A673 (cell line): Measurements from ENCODE around the gene ARFGEF2. TPM values are rescaled to one million over a fixed set of nuclear protein-coding genes. Genes with fewer than 3 reads are reported as not detected.

Experiments used
- Bru-seq: library from RNA; stranded (reverse); fragments of 400-500 nt; gene quantifications from one replicate; lab custom pipeline; 2021; lab: Mats Ljungman, UMichigan
- BruChase-seq, 2 experiments: library from RNA; stranded (reverse); fragments of 400-500 nt; gene quantifications; one replicate each; lab custom pipeline; 2021; lab: Mats Ljungman, UMichigan
- BruUV-seq: library from RNA; stranded (reverse); fragments of 400-500 nt; replicated peaks from 2 replicates; lab custom pipeline; 2021; lab: Mats Ljungman, UMichigan
- CTCF ChIA-PET: fragments of 300-600 bp; sonication (Branson Sonifier 250); formaldehyde crosslinking; loops from one replicate; lab custom pipeline; 2022; ENCODE audit warnings: antibody characterized with exemption; lab: Charles Lee
- POLR2A ChIA-PET: fragments of 300-600 bp; sonication (Branson Sonifier 250); formaldehyde crosslinking; loops from one replicate; lab custom pipeline; 2022; ENCODE audit warnings: antibody characterized with exemption; ENCODE audit not compliant: low non-redundant PET; lab: Charles Lee
- DNase-seq: peaks from one replicate; pipeline ENCODE4 v3.0.0-alpha.2; 2015; ENCODE audit warnings: low spot score
- H3K27ac ChIP-seq: fragments of 200-600 bp; sonication (generic); 2 replicates; pipeline ENCODE4 v1.5.1; 2016; ENCODE audit warnings: mixed run types, low read depth, mild to moderate bottlenecking, mixed read lengths, antibody characterized with exemption, low read length; ENCODE audit not compliant: poor library complexity, severe bottlenecking
- H3K27me3 ChIP-seq: fragments of 200-600 bp; sonication (generic); replicated peaks from 2 replicates; pipeline ENCODE4 v1.6.1; 2017; ENCODE audit warnings: mixed run types, low read depth, mild to moderate bottlenecking, mixed read lengths, antibody characterized with exemption, low read length; ENCODE audit not compliant: insufficient read depth, poor library complexity
- H3K36me3 ChIP-seq: fragments of 200-600 bp; sonication (generic); 2 replicates; pipeline ENCODE4 v1.6.1; 2016; ENCODE audit warnings: mixed run types, mild to moderate bottlenecking, mixed read lengths, antibody characterized with exemption, low read length; ENCODE audit not compliant: insufficient read depth, poor library complexity, severe bottlenecking
- H3K4me1 ChIP-seq: fragments of 200-600 bp; sonication (generic); 2 replicates; pipeline ENCODE4 v1.6.1; 2017; ENCODE audit warnings: mixed run types, mild to moderate bottlenecking, mixed read lengths, antibody characterized with exemption, low read length; ENCODE audit not compliant: insufficient read depth, poor library complexity, severe bottlenecking
- H3K4me3 ChIP-seq: fragments of 200-600 bp; sonication (generic); 2 replicates; pipeline ENCODE4 v1.5.1; 2016; ENCODE audit warnings: low read depth, mixed run types, mild to moderate bottlenecking, mixed read lengths, low read length; ENCODE audit not compliant: poor library complexity, severe bottlenecking
- H3K9me3 ChIP-seq: fragments of 200-600 bp; sonication (generic); 2 replicates; pipeline ENCODE4 v1.6.1; 2016; ENCODE audit warnings: mixed run types, low read depth, mild to moderate bottlenecking, mixed read lengths, antibody characterized with exemption, low read length; ENCODE audit not compliant: poor library complexity, severe bottlenecking
- EZH2 ChIP-seq: fragments of 200-600 bp; sonication (generic); IDR thresholded peaks from 2 replicates; pipeline ENCODE4 v1.6.1; 2017; ENCODE audit warnings: borderline replicate concordance, low read depth, mild to moderate bottlenecking, mixed read lengths, antibody characterized with exemption, low read length; ENCODE audit not compliant: poor library complexity, severe bottlenecking
- intact Hi-C: fragments of 100-400 bp; cut with micrococcal nuclease; formaldehyde crosslinking; loops from one replicate; pipeline ENCODE4 v1.10.0; 2022; ENCODE audit not compliant: unreplicated experiment
- long read RNA-seq: library from polyadenylated mRNA; stranded (forward); transcript quantifications from one replicate; pipeline ENCODE4 v2.0.0, GENCODE V29; 2022
- total RNA-seq: library from RNA; stranded (reverse); gene quantifications from 2 replicates; pipeline ENCODE4 v1.2.3, GENCODE V29; 2021
- TF ChIP-seq, protein P1 (sequence below): fragments of 300-800, 200-600 bp; sonication (generic); conservative IDR thresholded peaks from 2 replicates; pipeline ENCODE4 v1.5.1; 2017; ENCODE audit warnings: low read depth, mild to moderate bottlenecking, antibody characterized with exemption, low read length, moderate library complexity, mixed read lengths

Gene ARFGEF2
- total RNA-seq (23.5 and 26.1 TPM in 2 replicates), Bru-seq, nascent RNA (percentile 80 among the genes with signal in this experiment), BruChase-seq, experiment 1, labeled RNA remaining after a 2-hour chase (percentile 80 among the genes with signal in this experiment), BruChase-seq, experiment 2, labeled RNA remaining after a 6-hour chase (percentile 88 among the genes with signal in this experiment)
- long read RNA-seq, full-length matches to known transcripts = 4 of 26 reads
- long read RNA-seq, partial matches to known transcripts = 7 of 26 reads
- long read RNA-seq, other reads (novel, unspliced or antisense) = 15 of 26 reads

DNA sequence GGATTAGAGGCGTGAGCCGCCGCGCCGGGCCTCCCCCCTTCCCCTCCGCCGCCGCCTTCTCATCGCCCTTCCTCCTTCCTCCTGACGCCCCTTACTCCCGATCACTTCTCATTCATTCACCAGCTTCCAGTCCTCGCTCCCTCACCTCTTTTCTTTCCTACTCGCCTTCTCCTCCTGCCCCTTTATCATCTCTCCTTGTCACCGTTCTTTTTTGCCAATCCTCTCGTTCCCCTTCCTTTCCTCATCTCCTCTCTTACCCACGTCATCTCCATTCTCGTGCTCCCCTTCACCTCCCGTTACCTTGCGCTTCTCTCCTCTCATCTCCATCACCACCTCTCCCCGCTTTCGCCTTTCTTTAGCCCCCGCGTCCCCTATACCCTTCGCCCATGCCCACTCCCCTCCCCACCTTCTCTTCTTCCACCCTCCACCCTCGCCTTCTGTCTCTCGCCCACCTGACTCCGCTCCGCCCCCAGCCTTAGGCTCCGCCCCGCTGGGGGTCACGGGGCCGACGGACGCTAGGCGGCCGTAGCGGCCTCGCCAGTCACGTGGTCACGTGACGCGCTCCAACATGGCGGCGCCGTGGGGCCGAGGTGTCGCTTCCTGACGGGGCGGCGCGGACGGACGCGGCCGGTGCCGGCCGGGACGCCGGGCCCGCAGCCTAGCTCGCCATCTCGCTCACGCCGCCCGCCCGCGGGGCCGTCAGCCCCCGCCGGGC is at the start of gene ARFGEF2:
TSS of gene ARFGEF2 (plus strand) at position 544 of the 715 bp plus-strand sequence. CDS start 179 bp downstream, outside the sequence.
- POLR2A ChIA-PET = no interaction called here
- Histone ChIP-seq H3K36me3 (no peaks in the 10 kb centered on the region), H3K27ac (peak within 1 kb of the TSS; percentile 75), H3K4me3 (peak within 1 kb of the TSS; percentile 71), H3K9me3 (no peaks in the 10 kb centered on the region), H3K4me1 (peaks cover 23% of the 10 kb centered on the region), H3K27me3 (no peaks in the 10 kb centered on the region)
- CTCF ChIA-PET = interaction anchor here (0.7 kb wide), 1 partner anchor 223 kb away, joined by 3 read pairs; no protein-coding TSS in a partner anchor
- intact Hi-C loops = no loop called here
- no TSS peak for BruUV-seq
- DNase-seq = peak; percentile 89
- TF ChIP-seq, protein P1, sequence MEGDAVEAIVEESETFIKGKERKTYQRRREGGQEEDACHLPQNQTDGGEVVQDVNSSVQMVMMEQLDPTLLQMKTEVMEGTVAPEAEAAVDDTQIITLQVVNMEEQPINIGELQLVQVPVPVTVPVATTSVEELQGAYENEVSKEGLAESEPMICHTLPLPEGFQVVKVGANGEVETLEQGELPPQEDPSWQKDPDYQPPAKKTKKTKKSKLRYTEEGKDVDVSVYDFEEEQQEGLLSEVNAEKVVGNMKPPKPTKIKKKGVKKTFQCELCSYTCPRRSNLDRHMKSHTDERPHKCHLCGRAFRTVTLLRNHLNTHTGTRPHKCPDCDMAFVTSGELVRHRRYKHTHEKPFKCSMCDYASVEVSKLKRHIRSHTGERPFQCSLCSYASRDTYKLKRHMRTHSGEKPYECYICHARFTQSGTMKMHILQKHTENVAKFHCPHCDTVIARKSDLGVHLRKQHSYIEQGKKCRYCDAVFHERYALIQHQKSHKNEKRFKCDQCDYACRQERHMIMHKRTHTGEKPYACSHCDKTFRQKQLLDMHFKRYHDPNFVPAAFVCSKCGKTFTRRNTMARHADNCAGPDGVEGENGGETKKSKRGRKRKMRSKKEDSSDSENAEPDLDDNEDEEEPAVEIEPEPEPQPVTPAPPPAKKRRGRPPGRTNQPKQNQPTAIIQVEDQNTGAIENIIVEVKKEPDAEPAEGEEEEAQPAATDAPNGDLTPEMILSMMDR = no peak; the same call in 1 of the 2 replicates

DNA sequence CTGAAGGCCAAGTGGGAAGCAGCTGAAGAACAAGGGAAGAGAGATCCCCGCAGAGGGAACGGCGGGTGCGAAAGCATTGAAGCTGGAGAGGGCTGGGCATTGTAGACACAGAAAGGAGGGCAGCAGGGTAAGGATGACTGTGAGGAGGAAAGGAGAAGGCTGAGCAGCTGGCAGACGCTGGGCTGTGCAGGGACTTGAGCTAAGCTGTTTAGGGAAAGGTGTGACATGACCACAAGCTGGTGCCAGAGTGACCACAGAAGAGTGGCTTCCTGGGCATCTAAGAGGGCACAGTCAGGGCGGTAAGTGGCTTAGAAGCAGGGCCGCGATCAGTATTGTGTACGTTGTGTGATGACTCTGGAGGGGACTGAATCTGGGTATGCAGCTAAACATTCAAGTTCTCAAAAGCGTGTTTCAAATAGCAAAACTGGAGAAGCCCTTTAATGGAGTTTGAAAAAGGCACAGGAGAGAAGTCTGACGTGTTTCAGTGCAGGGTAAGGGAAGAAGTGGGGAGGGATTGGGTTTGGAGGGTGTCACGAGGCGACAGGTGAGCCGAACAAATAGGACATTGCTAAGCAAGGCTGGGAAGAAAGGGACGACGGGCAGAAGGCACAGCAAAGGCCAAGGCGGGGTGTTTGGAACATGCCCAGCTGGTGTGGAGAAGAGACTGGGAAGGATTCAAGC is 46.1 kb upstream of the ARFGEF2 start:
- Histone ChIP-seq H3K9me3 (no peaks in the 10 kb centered on the region), H3K4me3 (no peak overlapping the region), H3K27me3 (no peaks in the 10 kb centered on the region), H3K4me1 (peaks cover 22% of the 10 kb centered on the region), H3K36me3 (no peaks in the 10 kb centered on the region), H3K27ac (peak overlapping the region; percentile 41)
- BruUV-seq = no TSS peak
- ChIA-PET POLR2A (no interaction called here), CTCF (no interaction called here)
- TF ChIP-seq, protein P1 = no peak
- TF ChIP-seq EZH2 = no peak
- no peak for DNase-seq
- intact Hi-C loops = no loop called here

DNA sequence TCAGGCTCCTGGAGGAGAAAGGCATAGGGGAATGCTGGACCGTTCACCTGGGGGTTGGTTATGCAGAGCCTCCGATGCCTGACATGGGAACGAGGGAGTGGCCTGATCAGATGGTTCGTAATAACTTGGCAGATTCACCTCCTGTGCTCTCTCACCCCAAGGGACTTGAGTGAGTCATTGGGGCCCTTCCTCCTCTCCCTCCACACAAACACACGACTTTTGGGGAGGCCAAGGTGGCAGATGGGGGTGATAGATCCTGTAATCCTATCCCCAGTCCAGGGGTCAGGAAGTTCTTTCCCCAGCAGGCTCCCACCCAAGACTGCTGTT is 45.6 kb upstream of the ARFGEF2 start:
- Histone ChIP-seq H3K4me1 (peaks cover 25% of the 10 kb centered on the region), H3K27ac (peak overlapping the region; percentile 13), H3K36me3 (no peaks in the 10 kb centered on the region), H3K9me3 (no peaks in the 10 kb centered on the region), H3K4me3 (no peak overlapping the region), H3K27me3 (no peaks in the 10 kb centered on the region)
- intact Hi-C loops = no loop called here
- TF ChIP-seq, protein P1 = no peak
- no peak for TF ChIP-seq EZH2
- POLR2A ChIA-PET = no interaction called here
- DNase-seq = no peak
- BruUV-seq = no TSS peak
- CTCF ChIA-PET = no interaction called here
